OCI-LY1 (cell line): Measurements from ENCODE around the gene FAM221B.

Source experiments
- CTCF ChIP-seq: fragments of 200-600 bp; sonication (generic), shearing (Covaris generic); IDR thresholded peaks from 2 replicates; pipeline ENCODE4 v1.5.1; 2017; ENCODE audit warnings: mild to moderate bottlenecking, antibody characterized with exemption, low read length, moderate library complexity, mixed read lengths
- EZH2 ChIP-seq: fragments of 200-600 bp; sonication (generic), shearing (Covaris generic); IDR thresholded peaks from 2 replicates; pipeline ENCODE4 v1.8.0; 2017; ENCODE audit warnings: borderline replicate concordance, mixed run types, mild to moderate bottlenecking, antibody characterized with exemption, low read length, moderate library complexity, mixed read lengths

- TF ChIP-seq CTCF, result no peak
- no peak for TF ChIP-seq EZH2
These were observed 52.5 kb downstream of the FAM221B start for GRCh38 chr9:35776018-35776417.
